ENCODE data around the gene PLCL1.
A peak's percentile ranks its signal among the peaks of the same experiment; 100 is the strongest.
"Not testable (repeated sequence)": the region's sequence is repeated elsewhere in the genome, so short reads cannot be mapped to it uniquely, and the experiment has no call there.

Gene PLCL1

GRCh38 chr2:198008230-198008629 lies 203.8 kb downstream of the PLCL1 start:
- DNase-seq: no peak

- no peak for DNase-seq
Measured at GRCh38 chr2:198012025-198012424, 207.6 kb downstream of the PLCL1 start.

DNA sequence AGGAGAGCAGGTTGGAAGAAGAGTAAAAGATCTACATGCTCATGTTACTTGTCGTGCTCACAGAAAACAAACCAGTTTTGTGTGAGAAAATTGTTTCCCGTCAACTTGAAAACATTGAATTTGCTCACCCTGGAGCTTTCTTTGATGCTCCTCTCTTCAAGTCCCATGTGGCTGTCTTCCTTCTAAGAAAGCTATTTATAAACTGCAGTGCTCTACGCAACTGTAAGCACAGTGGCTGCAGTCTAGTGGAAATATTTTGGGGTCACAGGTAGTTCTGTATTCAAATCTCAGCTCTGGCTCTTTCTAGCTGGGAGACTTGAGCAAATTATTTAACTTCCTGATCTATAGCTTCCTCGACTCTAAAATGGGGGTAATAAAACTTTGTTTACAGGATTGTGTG lies 211.8 kb downstream of the PLCL1 start:
- no peak for DNase-seq

- no peak for DNase-seq
Measured at GRCh38 chr2:198017068-198017467, 212.7 kb downstream of the PLCL1 start.

GRCh38 chr2:198028955-198029354 lies 224.6 kb downstream of the PLCL1 start:
- DNase-seq: no peak

DNA sequence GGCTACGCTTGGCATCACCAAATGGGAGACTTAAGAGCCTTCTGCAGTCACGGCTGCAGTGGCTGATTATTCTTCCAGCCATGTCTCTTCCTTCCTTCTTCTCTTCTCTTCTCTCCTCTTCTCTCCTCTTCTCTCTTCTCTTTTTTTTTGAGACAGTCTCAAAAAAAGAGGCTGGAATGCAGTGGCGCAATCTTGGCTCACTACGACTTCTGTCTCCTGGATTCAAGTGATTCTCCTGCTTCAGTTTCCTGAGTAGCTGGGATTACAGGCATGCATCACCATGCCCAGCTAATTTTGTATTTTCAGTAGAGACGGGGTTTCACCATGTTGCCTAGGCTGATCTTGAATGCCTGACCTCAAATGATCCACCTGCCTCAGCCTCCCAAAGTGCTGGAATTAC lies 225.2 kb downstream of the PLCL1 start:
- not testable (repeated sequence) for DNase-seq

DNA sequence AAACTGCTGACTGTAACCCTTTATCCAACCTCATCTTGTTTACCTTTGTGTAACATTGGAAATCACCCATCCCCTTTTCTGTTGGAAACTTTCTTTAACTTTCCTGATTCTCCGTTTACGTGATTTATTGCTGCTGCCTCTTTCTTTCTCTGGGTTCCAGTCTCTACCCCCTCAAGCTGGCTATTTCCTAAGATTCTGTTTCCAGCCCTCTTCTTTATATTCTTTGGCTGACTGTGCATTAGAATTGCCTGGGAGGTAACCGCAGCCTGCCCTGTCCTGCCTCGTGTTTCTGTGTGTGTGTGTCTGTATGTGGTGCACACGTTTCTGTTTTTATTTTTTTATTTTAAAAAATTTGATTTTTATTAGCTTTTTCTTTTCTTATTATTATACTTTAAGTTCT lies 229.2 kb downstream of the PLCL1 start:
- no peak for DNase-seq

DNA sequence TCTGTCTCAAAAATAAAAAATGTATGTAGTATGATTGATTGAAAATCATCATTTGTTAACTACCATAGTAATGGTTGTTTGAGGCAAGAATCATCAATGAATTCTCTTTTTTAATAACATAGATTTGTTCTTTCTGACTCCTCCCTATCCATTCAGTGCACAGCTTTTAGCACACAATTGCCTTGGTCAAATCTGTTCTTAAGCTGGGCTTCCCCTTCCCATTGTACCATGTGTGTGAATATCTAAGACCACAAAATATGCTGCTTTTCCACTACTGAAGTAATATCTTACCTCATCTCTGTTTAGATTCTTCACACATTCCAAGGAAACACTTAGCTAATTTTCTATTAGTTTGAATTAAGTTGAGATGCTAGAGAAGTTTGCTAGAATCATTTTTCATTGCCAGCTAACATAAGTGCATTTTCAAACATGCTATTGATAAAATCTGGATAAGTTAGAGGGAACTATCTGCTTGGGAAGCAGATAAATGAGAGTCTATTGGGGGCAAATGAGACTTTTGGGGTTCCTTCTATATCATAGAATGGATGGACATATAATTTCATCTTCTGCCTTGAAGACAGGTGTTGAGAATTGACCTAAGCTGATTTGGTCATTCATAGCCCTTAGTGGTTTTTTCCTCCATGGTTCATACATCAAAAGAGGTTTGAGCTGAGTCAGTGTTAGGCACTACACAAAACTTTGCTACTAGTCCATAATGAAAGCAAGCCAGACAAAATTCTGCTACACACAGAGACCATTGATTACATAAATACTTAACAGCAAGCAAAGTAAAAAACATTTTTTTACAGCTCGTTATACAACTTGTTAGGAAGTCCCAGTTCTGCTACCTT lies 231.9 kb downstream of the PLCL1 start:
- no peak for DNase-seq

- no peak for DNase-seq
Measured at GRCh38 chr2:198040835-198041234, 236.4 kb downstream of the PLCL1 start.

DNA sequence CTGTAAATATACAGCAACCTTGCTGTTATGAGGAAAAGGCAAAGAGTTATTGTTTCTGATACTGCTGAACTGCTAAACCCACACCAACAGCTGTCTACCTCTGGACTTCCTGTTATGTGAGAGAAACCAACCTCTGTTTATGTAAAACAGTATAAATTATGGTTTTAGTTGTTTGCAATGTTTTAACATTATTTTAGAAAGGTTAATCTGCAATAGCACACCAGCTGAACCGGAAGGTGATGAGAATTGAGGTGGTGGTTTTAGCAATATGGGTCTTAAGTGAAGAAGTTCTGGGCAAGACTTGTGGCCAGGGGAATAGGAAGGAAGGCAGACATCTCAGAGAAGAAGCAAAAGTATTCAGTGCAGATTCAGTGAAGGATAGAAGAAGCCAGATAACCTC lies 237.8 kb downstream of the PLCL1 start:
- no peak for DNase-seq

DNA sequence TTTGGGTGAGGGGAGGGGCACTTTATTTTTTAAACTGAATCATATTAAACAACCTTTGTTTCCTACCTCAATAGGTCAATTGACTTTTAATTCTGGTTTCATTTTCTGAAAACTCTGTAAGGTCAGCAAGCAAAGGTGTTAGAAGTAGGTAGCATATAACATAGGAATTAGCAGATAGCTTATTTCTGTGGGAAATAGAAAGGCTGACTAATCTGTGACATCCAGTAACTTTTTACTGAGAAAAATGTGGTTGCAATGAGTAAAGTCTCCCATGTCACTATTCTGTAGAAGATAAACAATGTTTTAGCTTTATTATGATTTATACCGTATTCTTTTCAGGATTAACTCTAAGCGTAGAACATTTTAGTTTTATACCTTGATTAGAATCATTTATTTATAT lies 240.4 kb downstream of the PLCL1 start:
- no peak for DNase-seq

DNA sequence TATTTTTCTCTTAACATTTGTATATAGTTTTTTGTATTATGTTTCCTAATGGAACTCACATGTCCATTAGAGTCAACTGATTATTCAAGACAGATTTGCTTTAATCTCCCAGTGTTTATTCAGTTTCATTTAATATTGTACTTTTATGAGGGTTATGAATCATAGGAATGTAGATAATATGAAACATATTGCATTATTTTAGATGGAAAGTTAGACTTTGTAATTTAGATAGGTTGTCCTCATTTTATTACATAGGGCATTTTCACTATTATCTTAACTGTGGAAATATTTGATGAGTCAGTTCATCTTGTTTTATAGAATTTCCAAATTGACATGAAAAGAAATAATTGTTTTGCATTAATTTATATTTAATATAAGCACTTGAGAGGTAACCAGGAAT lies 240.8 kb downstream of the PLCL1 start:
- DNase-seq: no peak

DNA sequence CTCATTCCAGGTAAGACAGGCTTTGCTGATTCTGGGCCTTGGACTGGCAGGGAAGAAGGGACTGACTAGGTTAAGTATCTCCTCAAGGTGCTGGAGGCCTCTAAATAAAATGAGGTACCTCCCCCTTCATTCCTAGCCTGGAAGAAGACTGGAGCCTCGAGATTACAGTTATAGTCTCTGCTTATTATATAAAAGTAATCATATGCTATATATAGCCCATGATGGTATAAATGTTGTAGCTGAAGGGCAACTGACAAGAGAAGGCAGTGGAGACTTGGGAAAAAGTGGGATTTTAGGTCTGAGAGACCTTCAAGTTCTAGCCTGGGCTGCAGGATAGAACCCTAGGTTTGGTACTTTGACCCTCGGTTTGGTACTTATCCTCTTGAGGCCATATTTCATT lies 248.3 kb downstream of the PLCL1 start:
- DNase-seq: no peak

GRCh38 chr2:198053148-198053547 lies 248.8 kb downstream of the PLCL1 start:
- no peak for DNase-seq

GRCh38 chr2:198053776-198054175 lies 249.4 kb downstream of the PLCL1 start:
- DNase-seq: no peak

DNA sequence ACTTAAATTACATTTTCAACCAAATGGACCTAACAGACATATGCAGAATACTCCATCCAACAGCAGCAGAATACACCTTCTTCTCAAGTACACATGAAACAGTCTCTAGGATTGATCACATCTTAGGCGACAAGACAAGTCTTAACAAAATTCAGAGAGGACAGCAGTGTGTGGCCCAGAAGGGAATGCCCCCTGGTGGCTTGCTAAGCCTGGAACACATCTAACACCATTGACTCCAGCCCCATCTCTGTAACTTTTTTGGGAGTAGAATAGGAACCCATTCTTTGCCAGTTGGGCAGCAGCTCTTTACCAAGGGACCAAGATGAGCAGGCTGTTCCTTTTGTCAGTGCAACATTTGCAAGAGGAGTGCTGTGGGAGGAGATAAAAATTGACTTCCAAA lies 249.9 kb downstream of the PLCL1 start:
- no peak for DNase-seq

GRCh38 chr2:198055716-198056115 lies 251.3 kb downstream of the PLCL1 start:
- no peak for DNase-seq

DNA sequence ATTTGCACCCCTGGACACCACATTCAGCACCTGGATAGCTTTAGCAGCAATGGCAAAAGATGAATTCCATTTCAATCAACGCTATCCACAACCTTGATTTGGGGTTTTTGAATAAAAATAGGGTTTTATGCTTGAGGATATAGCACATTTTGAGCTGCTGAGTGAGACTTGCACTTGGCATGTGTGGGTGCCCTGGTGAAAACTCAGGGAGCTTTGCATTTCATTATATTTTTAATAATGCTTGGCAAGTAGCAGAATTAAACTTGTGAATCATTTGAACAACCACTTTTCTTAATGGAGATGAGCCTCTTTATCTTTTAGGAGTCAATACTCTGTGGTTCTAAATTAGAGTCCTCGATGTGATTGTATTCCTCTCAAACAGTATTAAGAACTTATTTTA lies 252.4 kb downstream of the PLCL1 start:
- DNase-seq: no peak

DNA sequence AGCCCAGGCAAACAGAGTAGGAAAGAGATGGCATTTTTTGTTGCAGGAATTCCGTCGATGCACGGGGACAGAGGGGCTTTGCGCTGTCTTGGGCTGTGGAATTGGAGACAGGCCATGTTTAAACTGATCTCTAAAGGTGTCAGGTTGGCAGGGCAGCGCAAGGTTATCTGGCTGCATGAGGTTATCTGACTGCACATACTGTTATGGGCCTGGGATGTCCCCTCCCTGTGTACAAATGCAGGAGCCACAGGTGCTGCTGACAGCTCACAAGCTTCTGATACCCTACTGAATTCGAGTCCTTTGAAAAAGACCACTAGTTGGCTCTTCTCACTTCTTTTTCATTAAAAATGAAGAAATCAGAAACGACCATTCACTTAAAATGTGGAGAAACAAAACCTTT lies 255.4 kb downstream of the PLCL1 start:
- DNase-seq: no peak

- no peak for DNase-seq
Measured at GRCh38 chr2:198060277-198060676, 255.9 kb downstream of the PLCL1 start.

DNA sequence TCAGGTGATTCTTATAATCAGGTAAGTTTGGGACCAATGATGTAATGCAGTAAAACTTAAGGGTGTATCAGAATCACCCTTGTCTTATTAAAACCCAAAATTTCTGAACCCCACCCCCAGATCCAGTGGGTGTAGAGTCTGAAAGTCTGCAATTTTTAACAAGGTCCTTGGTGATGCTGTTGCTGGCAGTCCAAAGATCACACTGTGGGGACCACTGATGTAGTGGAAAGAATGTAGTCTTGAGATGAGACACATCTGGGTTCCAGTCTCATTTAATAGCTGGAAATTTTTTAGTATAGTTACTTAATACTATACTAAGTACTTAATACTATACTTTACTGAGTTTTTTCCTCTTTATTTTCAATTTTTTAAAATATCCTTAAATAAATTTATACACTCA lies 258.4 kb downstream of the PLCL1 start:
- no peak for DNase-seq

DNA sequence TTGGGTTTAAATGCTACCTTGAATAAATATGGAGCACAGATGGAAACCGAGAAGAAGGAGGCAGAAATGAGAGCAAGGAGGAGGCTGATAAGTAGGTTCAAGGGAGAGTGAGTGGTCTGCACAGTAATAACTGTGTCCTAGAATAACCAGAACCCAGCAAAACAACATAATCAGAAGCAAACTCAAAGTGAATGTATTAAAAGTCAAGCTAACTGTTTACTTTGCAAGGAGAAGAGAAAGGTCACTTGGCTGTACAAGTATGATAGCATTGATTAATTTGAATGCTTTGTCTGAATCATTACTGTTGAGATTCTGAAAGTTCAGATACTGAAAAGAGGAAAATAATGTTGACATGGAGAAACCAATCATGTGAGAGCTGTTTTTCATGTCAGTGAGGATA lies 258.8 kb downstream of the PLCL1 start:
- DNase-seq: no peak

- no peak for DNase-seq
Measured at GRCh38 chr2:198065322-198065721, 260.9 kb downstream of the PLCL1 start.

- peak; percentile 7 for DNase-seq
Measured at GRCh38 chr2:198066597-198066996, 262.2 kb downstream of the PLCL1 start.

GRCh38 chr2:198072655-198073054 lies 268.3 kb downstream of the PLCL1 start:
- DNase-seq: no peak
